Dendritic cell treated with granulocyte-macrophage colony-stimulating factor and Interleukin-4, amounts not matched to agents 40 ng/mL and 50 ng/mL, for 4 days (primary cell): ENCODE results near the gene MCF2L.

ENCODE experiments used
- H3K27ac Mint-ChIP-seq: one replicate; pipeline ENCODE4 v1.8.0; 2022; ENCODE audit warnings: mild to moderate bottlenecking, mixed read lengths
- H3K27me3 Mint-ChIP-seq: one replicate; pipeline ENCODE4 v1.8.0; 2022; ENCODE audit warnings: mild to moderate bottlenecking, mixed read lengths
- H3K36me3 Mint-ChIP-seq: one replicate; pipeline ENCODE4 v1.8.0; 2022; ENCODE audit warnings: low read depth, mixed read lengths
- H3K4me1 Mint-ChIP-seq: one replicate; pipeline ENCODE4 v1.8.0; 2022; ENCODE audit warnings: low read depth, mixed read lengths
- H3K4me3 Mint-ChIP-seq: one replicate; pipeline ENCODE4 v1.8.0; 2022; ENCODE audit warnings: mild to moderate bottlenecking, moderate library complexity, mixed read lengths
- H3K9me3 Mint-ChIP-seq: one replicate; pipeline ENCODE4 v1.8.0; 2022; ENCODE audit warnings: mixed read lengths
- intact Hi-C: fragments of 100-400 bp; cut with micrococcal nuclease; formaldehyde crosslinking; loops from one replicate; pipeline ENCODE4 v1.15.0; 2022

MCF2L gene

DNA sequence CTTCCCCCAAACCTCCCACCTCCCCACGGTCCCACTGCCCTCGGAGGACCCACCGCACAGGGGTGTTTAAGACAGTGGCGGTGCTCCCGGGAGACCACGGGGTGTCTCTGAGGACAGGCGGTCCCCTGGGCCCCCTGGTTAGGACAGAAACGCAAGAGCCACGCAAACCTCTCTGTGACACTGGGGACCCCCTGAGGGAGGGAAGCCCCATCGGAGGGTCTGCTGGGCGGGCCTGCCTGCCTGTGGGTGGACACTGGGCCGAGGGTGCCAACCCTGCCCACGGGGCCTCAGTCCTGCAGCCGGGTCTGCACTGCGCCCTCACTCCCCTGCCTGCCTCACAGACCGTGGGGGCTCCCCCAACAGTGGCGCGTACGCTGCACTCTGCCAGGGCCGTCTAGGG lies 17.5 kb downstream of the MCF2L start:
- no peak overlapping the region for H3K4me3 Mint-ChIP-seq
- no peaks in the 10 kb centered on the region for H3K9me3 Mint-ChIP-seq
- intact Hi-C loops, result no loop called here
- peaks cover 17% of the 10 kb centered on the region for H3K27me3 Mint-ChIP-seq
- no peaks in the 10 kb centered on the region for H3K36me3 Mint-ChIP-seq
- H3K27ac Mint-ChIP-seq, result no peak overlapping the region
- no peaks in the 10 kb centered on the region for H3K4me1 Mint-ChIP-seq

DNA sequence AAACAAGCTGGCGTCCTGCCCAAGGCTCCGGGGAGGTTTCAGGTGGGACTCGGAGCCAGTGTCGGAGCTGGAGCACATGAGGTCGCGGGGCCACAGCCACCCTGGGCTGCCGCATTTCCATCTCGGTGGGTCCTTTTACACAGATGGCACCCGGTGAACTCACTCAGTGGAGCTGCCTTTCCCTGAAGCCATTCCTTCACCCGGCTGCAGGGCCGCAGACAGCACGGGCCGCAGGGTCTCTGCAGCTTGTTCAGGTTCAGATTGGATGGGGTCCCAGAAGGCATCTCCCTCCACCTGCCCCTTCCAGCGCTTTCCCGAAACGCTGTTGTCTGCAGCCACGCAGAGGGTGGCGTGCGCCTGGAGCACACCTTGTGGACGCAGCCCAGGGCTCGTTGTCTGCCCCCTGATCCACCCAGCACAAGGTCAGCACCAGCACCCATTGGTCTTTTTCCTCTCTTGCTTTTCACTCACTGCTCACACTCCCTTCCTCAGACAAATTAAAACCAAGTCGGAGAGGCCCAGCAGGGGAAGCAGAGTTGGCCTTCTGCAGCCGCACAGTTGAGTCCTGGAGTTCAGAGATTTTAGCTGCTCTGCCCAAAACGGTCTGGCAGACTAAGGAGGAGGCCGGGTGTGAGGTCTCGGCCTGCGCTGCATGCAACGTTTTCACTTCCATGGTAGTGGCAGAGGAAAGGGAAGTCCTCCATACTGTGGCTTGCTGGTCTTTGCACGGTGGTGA lies 18.1 kb downstream of the MCF2L start:
- H3K27me3 Mint-ChIP-seq, result peaks cover 14% of the 10 kb centered on the region
- no peaks in the 10 kb centered on the region for H3K4me1 Mint-ChIP-seq
- no peaks in the 10 kb centered on the region for H3K36me3 Mint-ChIP-seq
- no peaks in the 10 kb centered on the region for H3K9me3 Mint-ChIP-seq
- no peak overlapping the region for H3K4me3 Mint-ChIP-seq
- intact Hi-C loops, result no loop called here
- H3K27ac Mint-ChIP-seq, result no peak overlapping the region

DNA sequence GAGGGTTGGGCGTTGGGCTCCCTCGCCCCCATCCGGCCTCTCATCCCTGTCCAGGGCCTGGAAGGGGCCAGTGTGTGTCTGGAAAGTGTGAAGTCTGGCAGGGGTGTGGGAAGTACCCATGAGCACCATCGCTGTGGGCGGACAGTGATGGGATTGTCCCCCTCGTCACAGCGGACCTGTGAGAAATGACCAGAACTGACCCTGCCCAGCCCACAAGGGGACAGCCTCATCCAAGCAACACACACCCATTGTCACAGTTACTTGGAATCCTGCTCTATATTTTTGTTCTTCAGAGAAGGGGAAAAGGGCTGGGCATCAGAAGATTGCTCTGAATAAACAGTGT lies 18.6 kb downstream of the MCF2L start:
- H3K27ac Mint-ChIP-seq, result no peak overlapping the region
- H3K9me3 Mint-ChIP-seq, result no peaks in the 10 kb centered on the region
- peaks cover 13% of the 10 kb centered on the region for H3K27me3 Mint-ChIP-seq
- intact Hi-C loops, result no loop called here
- no peaks in the 10 kb centered on the region for H3K4me1 Mint-ChIP-seq
- H3K36me3 Mint-ChIP-seq, result no peaks in the 10 kb centered on the region
- H3K4me3 Mint-ChIP-seq, result no peak overlapping the region

- H3K4me1 Mint-ChIP-seq, result no peaks in the 10 kb centered on the region
- H3K27me3 Mint-ChIP-seq, result peaks cover 7% of the 10 kb centered on the region
- no peak overlapping the region for H3K27ac Mint-ChIP-seq
These were observed 21.8 kb downstream of the MCF2L start for GRCh38 chr13:112990783-112991182.

DNA sequence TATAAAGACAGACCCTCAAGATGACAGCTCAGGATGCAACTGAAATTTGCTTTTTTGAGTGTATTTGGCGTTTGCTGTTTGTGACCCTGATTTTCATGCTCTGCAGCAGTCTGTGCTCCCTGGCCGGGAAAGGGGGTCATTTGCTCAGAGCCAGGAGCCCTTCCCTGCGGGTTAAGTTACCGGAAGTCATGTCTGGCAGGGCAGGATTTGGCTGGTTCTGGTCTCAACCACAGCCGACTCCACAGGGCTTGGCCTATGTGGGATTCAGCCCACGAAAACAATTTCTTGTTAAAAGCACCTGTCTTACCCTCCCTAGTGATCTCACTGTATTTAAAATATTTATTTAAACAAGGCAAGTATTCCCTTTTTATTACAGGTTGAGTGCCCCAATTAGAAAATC lies 22.6 kb downstream of the MCF2L start:
- H3K4me3 Mint-ChIP-seq, result no peak overlapping the region
- H3K27ac Mint-ChIP-seq, result no peak overlapping the region
- H3K9me3 Mint-ChIP-seq, result no peaks in the 10 kb centered on the region
- intact Hi-C loops, result no loop called here
- no peaks in the 10 kb centered on the region for H3K4me1 Mint-ChIP-seq
- H3K36me3 Mint-ChIP-seq, result no peaks in the 10 kb centered on the region
- peaks cover 5% of the 10 kb centered on the region for H3K27me3 Mint-ChIP-seq

More at GRCh38 chr13:112990783-112991182, 21.8 kb downstream of the MCF2L start:
- intact Hi-C loops, result no loop called here
- H3K4me3 Mint-ChIP-seq, result no peak overlapping the region
- H3K36me3 Mint-ChIP-seq, result no peaks in the 10 kb centered on the region
- no peaks in the 10 kb centered on the region for H3K9me3 Mint-ChIP-seq

- no peak overlapping the region for H3K4me3 Mint-ChIP-seq
- no peaks in the 10 kb centered on the region for H3K4me1 Mint-ChIP-seq
- H3K36me3 Mint-ChIP-seq, result no peaks in the 10 kb centered on the region
- H3K27me3 Mint-ChIP-seq, result peaks cover 7% of the 10 kb centered on the region
- H3K9me3 Mint-ChIP-seq, result no peaks in the 10 kb centered on the region
- intact Hi-C loops, result no loop called here
- H3K27ac Mint-ChIP-seq, result no peak overlapping the region
These were observed 24.1 kb downstream of the MCF2L start for GRCh38 chr13:112992931-112993680.

- Mint-ChIP-seq H3K9me3 (no peaks in the 10 kb centered on the region), H3K36me3 (no peaks in the 10 kb centered on the region), H3K4me3 (no peak overlapping the region), H3K27ac (no peak overlapping the region), H3K4me1 (no peaks in the 10 kb centered on the region), H3K27me3 (peaks cover 10% of the 10 kb centered on the region)
- intact Hi-C loops, result no loop called here
These were observed 25.2 kb downstream of the MCF2L start for GRCh38 chr13:112994084-112994780.

GRCh38 chr13:112994781-112995355 lies 25.9 kb downstream of the MCF2L start:
- Mint-ChIP-seq H3K9me3 (no peaks in the 10 kb centered on the region), H3K4me3 (no peak overlapping the region), H3K4me1 (no peaks in the 10 kb centered on the region), H3K27ac (no peak overlapping the region), H3K27me3 (peaks cover 14% of the 10 kb centered on the region), H3K36me3 (no peaks in the 10 kb centered on the region)
- intact Hi-C loops, result no loop called here

DNA sequence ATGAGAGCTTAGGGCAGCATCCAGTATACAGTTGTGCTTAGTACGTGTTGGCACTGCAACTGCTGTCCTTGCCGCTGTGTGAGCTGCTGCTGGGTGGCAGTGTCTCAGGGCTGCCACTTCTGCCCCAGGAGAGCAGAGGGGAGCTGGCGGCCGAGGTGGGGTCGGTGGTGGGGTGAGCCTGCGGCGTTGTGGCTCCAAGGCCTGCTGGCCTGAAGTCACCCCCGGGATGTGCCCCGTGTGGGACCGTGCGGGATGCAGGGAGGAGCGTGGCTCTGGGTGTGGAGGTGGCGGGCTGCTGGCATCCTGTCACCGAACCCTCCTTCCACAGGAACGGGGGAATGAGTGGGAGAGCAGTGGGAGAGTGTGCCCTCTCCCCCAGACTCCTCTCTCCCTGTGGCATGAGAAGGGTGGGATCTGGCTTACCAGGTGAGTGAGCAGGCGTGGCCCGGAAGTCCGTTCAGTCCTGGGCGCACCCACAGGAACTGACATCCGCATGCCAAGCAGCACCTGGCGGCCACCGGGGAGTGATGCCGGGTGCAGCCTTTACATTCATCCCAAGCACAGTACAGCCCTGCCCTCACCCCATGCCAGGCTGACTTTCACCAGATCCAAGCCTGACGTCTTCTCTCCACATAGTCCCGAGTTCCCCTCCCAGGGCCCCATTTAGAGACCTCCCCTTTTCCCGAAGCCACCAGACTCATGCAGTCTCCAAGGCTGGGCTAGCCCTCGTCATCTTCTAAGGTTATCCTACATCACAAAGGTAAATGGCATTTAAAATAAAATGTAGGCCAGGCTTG lies 26.6 kb downstream of the MCF2L start:
- no peak overlapping the region for H3K27ac Mint-ChIP-seq
- no peaks in the 10 kb centered on the region for H3K4me1 Mint-ChIP-seq
- H3K9me3 Mint-ChIP-seq, result no peaks in the 10 kb centered on the region
- H3K27me3 Mint-ChIP-seq, result peaks cover 22% of the 10 kb centered on the region
- no peak overlapping the region for H3K4me3 Mint-ChIP-seq
- intact Hi-C loops, result no loop called here
- no peaks in the 10 kb centered on the region for H3K36me3 Mint-ChIP-seq

DNA sequence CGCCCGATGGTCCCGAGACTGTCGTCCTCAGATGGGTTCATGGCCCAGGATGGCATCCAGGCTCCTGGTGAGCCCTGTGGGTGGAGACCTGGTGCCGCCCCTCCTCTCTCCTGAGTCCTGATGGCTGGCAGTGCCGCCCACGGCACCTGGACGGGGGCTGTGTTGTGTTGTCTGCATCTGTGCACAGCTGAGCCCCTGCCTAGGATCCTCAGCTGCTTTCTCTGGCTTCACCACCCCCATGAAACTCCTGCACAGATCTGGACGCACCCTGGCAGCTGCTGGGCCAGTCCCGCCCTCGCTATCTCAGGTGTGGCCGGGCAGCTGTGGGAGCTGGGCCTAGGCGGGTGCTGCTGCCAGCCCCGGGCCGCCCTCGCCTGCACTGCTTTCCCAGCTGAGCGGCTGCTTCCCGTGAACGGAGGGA lies 27.7 kb downstream of the MCF2L start:
- intact Hi-C loops, result no loop called here
- H3K4me1 Mint-ChIP-seq, result no peaks in the 10 kb centered on the region
- H3K27me3 Mint-ChIP-seq, result peaks cover 33% of the 10 kb centered on the region
- H3K9me3 Mint-ChIP-seq, result no peaks in the 10 kb centered on the region
- no peak overlapping the region for H3K4me3 Mint-ChIP-seq
- H3K27ac Mint-ChIP-seq, result no peak overlapping the region
- no peaks in the 10 kb centered on the region for H3K36me3 Mint-ChIP-seq

DNA sequence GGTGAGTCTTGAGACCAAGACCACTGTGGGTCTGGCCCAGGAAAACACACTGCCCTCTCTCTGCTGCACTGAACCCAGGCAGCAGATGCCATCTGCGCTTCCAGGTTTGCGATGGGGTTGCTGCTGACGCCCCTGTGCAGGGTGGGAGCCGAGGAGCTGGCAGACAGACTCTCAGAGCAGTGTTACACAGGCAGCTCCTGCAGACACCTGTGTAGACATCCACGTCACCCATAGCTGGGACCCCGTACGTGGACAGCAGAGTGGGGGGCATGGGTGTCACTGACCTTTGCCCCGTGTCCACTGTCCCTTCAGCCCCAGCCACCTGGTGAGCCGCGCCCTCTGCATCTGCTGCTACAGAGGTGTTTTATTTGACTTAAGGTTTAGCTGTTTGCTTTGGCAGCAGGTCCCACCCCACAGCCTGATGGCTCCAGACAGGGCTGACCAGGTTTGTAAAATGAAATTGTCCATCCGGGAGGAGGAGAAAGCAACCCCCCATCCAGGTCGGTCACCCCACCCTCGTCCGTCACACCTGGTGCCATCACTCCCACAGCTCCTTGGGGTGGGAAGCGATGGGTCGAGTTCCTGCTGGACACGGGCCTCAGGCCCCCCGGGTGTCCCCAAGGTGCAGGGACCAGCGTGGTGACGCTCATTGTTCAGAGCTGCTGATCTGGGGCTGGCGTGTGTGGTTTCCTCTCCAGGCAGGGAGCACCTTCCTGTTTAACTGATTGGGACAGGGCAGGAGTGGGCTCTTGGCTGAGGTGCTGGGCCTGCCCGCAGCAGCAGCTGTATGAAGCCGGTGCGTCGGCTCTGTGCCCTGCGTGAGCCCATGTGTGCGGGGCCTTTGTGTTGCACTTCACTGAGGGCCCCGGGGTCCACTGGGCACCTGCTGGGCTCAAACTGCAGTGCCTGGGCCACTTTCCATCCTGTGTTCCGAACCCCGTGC lies 28.4 kb downstream of the MCF2L start:
- peaks cover 40% of the 10 kb centered on the region for H3K27me3 Mint-ChIP-seq
- no peaks in the 10 kb centered on the region for H3K36me3 Mint-ChIP-seq
- no peak overlapping the region for H3K27ac Mint-ChIP-seq
- intact Hi-C loops, result no loop called here
- no peaks in the 10 kb centered on the region for H3K4me1 Mint-ChIP-seq
- H3K4me3 Mint-ChIP-seq, result no peak overlapping the region
- H3K9me3 Mint-ChIP-seq, result no peaks in the 10 kb centered on the region

- Mint-ChIP-seq H3K36me3 (no peaks in the 10 kb centered on the region), H3K27me3 (peaks cover 40% of the 10 kb centered on the region), H3K9me3 (no peaks in the 10 kb centered on the region), H3K4me1 (no peaks in the 10 kb centered on the region), H3K4me3 (no peak overlapping the region), H3K27ac (no peak overlapping the region)
- intact Hi-C loops, result no loop called here
These were observed 29.7 kb downstream of the MCF2L start for GRCh38 chr13:112998521-112999280.
